K562 (cell line): Measurements from ENCODE around the gene COASY. TPM values are rescaled to one million over a fixed set of nuclear protein-coding genes. Genes with fewer than 3 reads are reported as not detected.
A peak's percentile ranks its signal among the peaks of the same experiment; 100 is the strongest.

Source experiments
- CHCHD3 ChIP-seq: fragments of 250-450 bp; sonication (Bioruptor Pico); IDR thresholded peaks from 2 replicates; pipeline ENCODE4 v2.1.2; 2022; ENCODE audit warnings: mild to moderate bottlenecking
- CREM ChIP-seq: IDR thresholded peaks from 2 replicates; pipeline ENCODE4 v1.6.1; 2014; ENCODE audit warnings: antibody characterized with exemption, low read depth
- EP300 ChIP-seq: IDR thresholded peaks from 2 replicates; pipeline ENCODE4 v1.6.1; 2012; ENCODE audit warnings: low read length, improper control_type of control experiment
- HDAC2 ChIP-seq: fragments of 450-650 bp; IDR thresholded peaks from 2 replicates; pipeline ENCODE4 v1.6.1; 2016; ENCODE audit warnings: mild to moderate bottlenecking
- HMG20A ChIP-seq: fragments of 450-650 bp; formaldehyde crosslinking; conservative IDR thresholded peaks from 2 replicates; pipeline ENCODE4 v1.4.0; 2020; ENCODE audit warnings: mild to moderate bottlenecking, mixed read lengths
- HOXB6 ChIP-seq: fragments of 250-450 bp; sonication (Bioruptor Pico); IDR thresholded peaks from 2 replicates; pipeline ENCODE4 v1.5.1; 2022; ENCODE audit warnings: mild to moderate bottlenecking, borderline replicate concordance
- JUNB ChIP-seq: fragments of 450-650 bp; formaldehyde crosslinking; conservative IDR thresholded peaks from 2 replicates; pipeline ENCODE4 v1.4.0; 2020; ENCODE audit warnings: mild to moderate bottlenecking
- MEF2A ChIP-seq: IDR thresholded peaks from 2 replicates; pipeline ENCODE4 v1.6.1; 2011; ENCODE audit warnings: low read depth, mild to moderate bottlenecking, low read length, moderate library complexity; ENCODE audit not compliant: control insufficient read depth
- MLLT1 ChIP-seq, 2 experiments: fragments of 450-650 bp; IDR thresholded peaks; 2 replicates each; pipeline ENCODE4 v1.6.1; 2016
- POLR3A ChIP-seq: IDR thresholded peaks from 2 replicates; pipeline ENCODE4 v1.6.1; 2011; ENCODE audit warnings: borderline replicate concordance, mild to moderate bottlenecking, moderate library complexity; ENCODE audit not compliant: insufficient read length, insufficient read depth; ENCODE audit errors: extremely low read depth
- SIX5 ChIP-seq, 2 experiments: IDR thresholded peaks; 2 replicates each; pipeline ENCODE4 v1.6.1; 2011; ENCODE audit warnings: low read length in 2 of 2, borderline replicate concordance in 1 of 2, low read depth in 1 of 2, mild to moderate bottlenecking in 1 of 2, moderate library complexity in 1 of 2; ENCODE audit not compliant: insufficient read depth in 1 of 2
- SMC3 ChIP-seq: conservative IDR thresholded peaks from 2 replicates; pipeline ENCODE4 v1.6.1; 2011; ENCODE audit warnings: low read depth, low read length, improper control_type of control experiment; ENCODE audit not compliant: insufficient read depth
- SOX6 ChIP-seq: fragments of 450-650 bp; IDR thresholded peaks from 2 replicates; pipeline ENCODE4 v1.6.1; 2014; ENCODE audit warnings: mild to moderate bottlenecking
- STAT5A ChIP-seq: IDR thresholded peaks from 2 replicates; pipeline ENCODE4 v1.6.1; 2012; ENCODE audit warnings: low read length, inconsistent platforms, borderline replicate concordance
- THRB ChIP-seq: fragments of 450-650 bp; formaldehyde crosslinking; conservative IDR thresholded peaks from 2 replicates; pipeline ENCODE4 v1.4.0; 2022; ENCODE audit warnings: mild to moderate bottlenecking, missing genetic modification characterization
- USF1 ChIP-seq: sonication (generic); formaldehyde crosslinking; IDR thresholded peaks from 2 replicates; pipeline ENCODE4 v1.9.0; 2022; ENCODE audit warnings: mild to moderate bottlenecking, missing genetic modification reagents
- ZC3H11A ChIP-seq: IDR thresholded peaks from 2 replicates; pipeline ENCODE4 v1.6.1; 2012; ENCODE audit warnings: low read depth, low read length, improper control_type of control experiment
- ZNF121 ChIP-seq: sonication (generic); formaldehyde crosslinking; conservative IDR thresholded peaks from 2 replicates; pipeline ENCODE4 v1.8.0; 2022; ENCODE audit warnings: missing genetic modification reagents
- ZNF24 ChIP-seq: fragments of 450-650 bp; IDR thresholded peaks from 2 replicates; pipeline ENCODE4 v1.6.1; 2016
- ZNF3 ChIP-seq: fragments of 250-450 bp; sonication (Bioruptor Pico); IDR thresholded peaks from 2 replicates; pipeline ENCODE4 v1.5.0; 2021; ENCODE audit warnings: mild to moderate bottlenecking, moderate library complexity
- ZNF444 ChIP-seq: fragments of 250-450 bp; sonication (Bioruptor Pico); IDR thresholded peaks from 2 replicates; pipeline ENCODE4 v1.4.0; 2020; ENCODE audit warnings: mild to moderate bottlenecking, moderate library complexity
- polyA plus RNA-seq, 8 experiments: library from polyadenylated mRNA; depleted of rRNA in 4 of 8; stranded (reverse) in 5 of 8; unstranded in 3 of 8; fragments of >200 nt; fragmentation: Nextera tagmentation in 2 of 8; fragmentation: Illumina TruSeq in 1 of 8; extraction: Ambion mirVana in 2 of 8; extraction: Trizol in 1 of 8; gene quantifications; 2 replicates each; pipeline versions ENCODE4 v1.2.1 to v1.2.3, GENCODE V29; 2011 to 2014; ENCODE audit warnings: inconsistent platforms in 1 of 8, missing spikeins in 1 of 8
- total RNA-seq, 7 experiments: library from RNA; depleted of rRNA in 6 of 7; stranded (reverse); fragments of >200 nt in 6 of 7; fragmentation: Illumina TruSeq in 2 of 7; extraction: Trizol in 2 of 7; gene quantifications; 2 replicates each; pipeline versions ENCODE4 v1.2.1 to v1.2.3, GENCODE V29; 2011 to 2021; ENCODE audit warnings: low replicate concordance in 1 of 7
- TF ChIP-seq, protein P1 (sequence below): fragments of 200-800 bp; sonication (Bioruptor generic); IDR thresholded peaks from 2 replicates; pipeline ENCODE4 v1.6.1; 2017; ENCODE audit warnings: missing genetic modification characterization, missing compliant biosample characterization

Gene COASY
- total and polyA plus RNA-seq, 9 of the 15 experiments (the other 6 are each of a cell fraction or from before 2014, with no cell fraction given) = 25.4 to 175 (median 62.3) TPM

GRCh38 chr17:42608305-42609181 is 46.6 kb downstream of the COASY start (continued):
- TF ChIP-seq ZC3H11A (no peak), SMC3 (no peak), THRB (CRISPR knock-in tag) (no peak), ZNF24 (no peak), HMG20A (no peak), HDAC2 (peak; percentile 62; the same call in 1 of the 2 replicates), CREM (no peak; the same call in 1 of the 2 replicates), STAT5A (no peak), CHCHD3 (CRISPR knock-in tag) (no peak), POLR3A (no peak), MEF2A (no peak), JUNB (no peak), HOXB6 (CRISPR knock-in tag) (no peak), ZNF444 (CRISPR knock-in tag) (no peak), EP300 (no peak), SOX6 (no peak), ZNF121 (no peak), ZNF3 (CRISPR knock-in tag) (no peak), MLLT1 (IDR thresholded peaks at IDR 0.05) (peak; percentile 9 to 68; a peak in 1 of 4 replicates), USF1 (CRISPR knock-in tag) (no peak), SIX5 (IDR thresholded peaks at IDR 0.05; ENCODE audit: borderline replicate concordance in 1 of 2, insufficient read depth in 1 of 2, low read depth in 1 of 2, low read length in 2 of 2) (no peak)
- TF ChIP-seq, protein P1, sequence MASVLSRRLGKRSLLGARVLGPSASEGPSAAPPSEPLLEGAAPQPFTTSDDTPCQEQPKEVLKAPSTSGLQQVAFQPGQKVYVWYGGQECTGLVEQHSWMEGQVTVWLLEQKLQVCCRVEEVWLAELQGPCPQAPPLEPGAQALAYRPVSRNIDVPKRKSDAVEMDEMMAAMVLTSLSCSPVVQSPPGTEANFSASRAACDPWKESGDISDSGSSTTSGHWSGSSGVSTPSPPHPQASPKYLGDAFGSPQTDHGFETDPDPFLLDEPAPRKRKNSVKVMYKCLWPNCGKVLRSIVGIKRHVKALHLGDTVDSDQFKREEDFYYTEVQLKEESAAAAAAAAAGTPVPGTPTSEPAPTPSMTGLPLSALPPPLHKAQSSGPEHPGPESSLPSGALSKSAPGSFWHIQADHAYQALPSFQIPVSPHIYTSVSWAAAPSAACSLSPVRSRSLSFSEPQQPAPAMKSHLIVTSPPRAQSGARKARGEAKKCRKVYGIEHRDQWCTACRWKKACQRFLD (CRISPR knock-in tag) = no peak
